Choroid plexus epithelial cell (primary cell): ENCODE data around the gene LAMC1.

Experiments used
- DNase-seq: peaks from one replicate; pipeline ENCODE4 v3.0.0-alpha.2; 2010; ENCODE audit warnings: low read depth
- H3K4me3 ChIP-seq: 2 replicates; pipeline ENCODE4 v1.5.1; 2011; ENCODE audit warnings: low read depth, mild to moderate bottlenecking, control low read depth, low read length, moderate library complexity
- TF ChIP-seq, protein P1 (sequence below): conservative IDR thresholded peaks from 2 replicates; pipeline ENCODE4 v1.5.1; 2011; ENCODE audit warnings: low read depth, mild to moderate bottlenecking, control low read depth, inconsistent platforms, low read length, moderate library complexity

LAMC1 gene

GRCh38 chr1:182990413-182991144 lies 32.6 kb upstream of the LAMC1 start:
- H3K4me3 ChIP-seq, result no peak overlapping the region
- TF ChIP-seq, protein P1, sequence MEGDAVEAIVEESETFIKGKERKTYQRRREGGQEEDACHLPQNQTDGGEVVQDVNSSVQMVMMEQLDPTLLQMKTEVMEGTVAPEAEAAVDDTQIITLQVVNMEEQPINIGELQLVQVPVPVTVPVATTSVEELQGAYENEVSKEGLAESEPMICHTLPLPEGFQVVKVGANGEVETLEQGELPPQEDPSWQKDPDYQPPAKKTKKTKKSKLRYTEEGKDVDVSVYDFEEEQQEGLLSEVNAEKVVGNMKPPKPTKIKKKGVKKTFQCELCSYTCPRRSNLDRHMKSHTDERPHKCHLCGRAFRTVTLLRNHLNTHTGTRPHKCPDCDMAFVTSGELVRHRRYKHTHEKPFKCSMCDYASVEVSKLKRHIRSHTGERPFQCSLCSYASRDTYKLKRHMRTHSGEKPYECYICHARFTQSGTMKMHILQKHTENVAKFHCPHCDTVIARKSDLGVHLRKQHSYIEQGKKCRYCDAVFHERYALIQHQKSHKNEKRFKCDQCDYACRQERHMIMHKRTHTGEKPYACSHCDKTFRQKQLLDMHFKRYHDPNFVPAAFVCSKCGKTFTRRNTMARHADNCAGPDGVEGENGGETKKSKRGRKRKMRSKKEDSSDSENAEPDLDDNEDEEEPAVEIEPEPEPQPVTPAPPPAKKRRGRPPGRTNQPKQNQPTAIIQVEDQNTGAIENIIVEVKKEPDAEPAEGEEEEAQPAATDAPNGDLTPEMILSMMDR, result no peak
- peak; percentile 13 for DNase-seq

DNA sequence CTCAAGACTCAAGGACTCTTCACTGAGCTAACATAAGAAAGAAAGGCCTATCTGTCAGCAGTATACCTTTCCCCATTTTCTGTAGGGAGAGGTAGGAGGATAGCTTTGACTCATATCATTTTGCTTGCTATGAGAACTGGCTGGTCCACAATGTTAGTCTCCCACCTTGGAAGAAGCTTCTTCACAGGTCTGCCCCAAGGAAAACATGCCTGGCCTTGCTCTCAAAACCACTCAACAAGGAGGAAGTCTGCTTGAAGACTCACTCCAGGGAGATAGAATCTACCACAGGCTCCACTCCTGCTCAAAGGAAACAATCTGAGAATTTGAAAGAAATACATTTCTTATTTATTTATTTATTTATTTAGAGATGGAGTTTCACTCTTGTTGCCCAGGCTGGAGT lies 29.5 kb upstream of the LAMC1 start:
- no peak for DNase-seq
- TF ChIP-seq, protein P1, result no peak
- H3K4me3 ChIP-seq, result no peak overlapping the region

DNA sequence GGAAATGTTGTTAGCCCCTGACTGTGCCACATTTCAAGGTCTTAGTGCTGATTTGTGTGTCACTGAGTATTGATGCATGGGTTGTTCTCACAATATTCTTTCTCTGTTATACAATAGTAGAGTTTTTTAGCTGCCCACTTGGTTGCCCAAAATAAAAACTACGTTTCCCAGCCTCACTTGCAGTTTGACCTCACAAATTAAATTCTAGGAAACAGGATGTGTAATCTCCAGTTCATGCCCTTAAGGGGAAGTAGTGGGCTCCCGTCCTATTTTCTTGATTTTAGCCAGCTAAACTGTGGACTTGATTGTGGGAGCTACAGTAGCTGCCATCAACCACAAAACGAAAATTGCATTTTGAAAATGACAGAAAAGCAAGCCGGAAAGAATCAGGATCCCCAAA lies 27.3 kb upstream of the LAMC1 start:
- TF ChIP-seq, protein P1, result no peak
- H3K4me3 ChIP-seq, result no peak overlapping the region
- DNase-seq, result no peak

GRCh38 chr1:182996816-182997215 lies 26.4 kb upstream of the LAMC1 start:
- DNase-seq, result no peak
- TF ChIP-seq, protein P1, result no peak
- no peak overlapping the region for H3K4me3 ChIP-seq

- no peak overlapping the region for H3K4me3 ChIP-seq
- TF ChIP-seq, protein P1, result no peak
- no peak for DNase-seq
Measured at GRCh38 chr1:182998482-182998881, 24.7 kb upstream of the LAMC1 start.

DNA sequence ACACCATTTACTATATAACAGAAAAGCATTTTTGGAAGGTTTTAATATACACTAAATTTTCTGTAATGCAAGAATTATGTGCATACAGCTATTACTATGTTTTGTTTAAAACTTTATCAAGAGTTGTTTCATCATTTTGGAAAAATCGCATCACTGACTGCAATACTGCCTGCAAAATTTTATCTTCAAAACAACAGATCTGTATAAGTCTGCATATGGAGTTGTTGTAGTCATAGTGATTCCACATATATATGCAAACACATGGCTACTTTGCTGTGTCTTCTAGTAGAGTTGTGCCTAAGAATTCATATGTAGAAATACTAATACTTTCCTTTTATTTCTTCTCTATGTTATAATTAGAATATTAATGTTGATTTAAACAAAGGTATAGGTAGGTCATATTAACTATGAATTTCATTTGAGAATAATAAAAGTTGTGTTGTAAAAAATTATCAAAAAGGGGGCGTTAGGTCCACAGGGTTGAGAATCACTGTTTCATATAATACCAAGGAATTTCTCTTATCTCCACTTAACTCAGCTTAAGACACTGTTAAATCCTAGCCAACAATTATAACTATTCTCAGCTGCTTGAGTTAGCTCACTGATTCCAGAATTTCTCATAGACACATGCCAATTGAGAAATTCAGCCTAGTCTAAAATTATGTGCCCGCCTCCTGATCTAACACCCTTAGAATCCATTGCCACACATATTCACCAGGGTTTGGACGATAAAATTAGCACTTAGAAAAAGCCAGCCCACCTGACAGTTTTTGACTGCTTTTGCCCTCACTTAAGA lies 22.9 kb upstream of the LAMC1 start:
- DNase-seq, result peak; percentile 14
- H3K4me3 ChIP-seq, result no peak overlapping the region
- TF ChIP-seq, protein P1, result no peak
